Fibroblast of pulmonary artery (primary cell): ENCODE results near the gene ZCCHC2.

Source experiments
- DNase-seq: peaks from one replicate; pipeline ENCODE4 v3.0.0-alpha.2; 2010; ENCODE audit warnings: low read depth
- H3K4me3 ChIP-seq: replicated peaks from 2 replicates; pipeline ENCODE4 v1.5.1; 2011; ENCODE audit warnings: low read depth, mild to moderate bottlenecking, control low read depth, low read length, moderate library complexity
- TF ChIP-seq, protein P1 (sequence below): IDR thresholded peaks from 2 replicates; pipeline ENCODE4 v1.5.1; 2011; ENCODE audit warnings: mild to moderate bottlenecking, control low read depth, low read length, inconsistent platforms; ENCODE audit errors: missing control alignments

ZCCHC2 gene

GRCh38 chr18:62519684-62520083 lies 3.1 kb upstream of the ZCCHC2 start:
- no peak for DNase-seq
- no peak overlapping the region for H3K4me3 ChIP-seq
- TF ChIP-seq, protein P1, sequence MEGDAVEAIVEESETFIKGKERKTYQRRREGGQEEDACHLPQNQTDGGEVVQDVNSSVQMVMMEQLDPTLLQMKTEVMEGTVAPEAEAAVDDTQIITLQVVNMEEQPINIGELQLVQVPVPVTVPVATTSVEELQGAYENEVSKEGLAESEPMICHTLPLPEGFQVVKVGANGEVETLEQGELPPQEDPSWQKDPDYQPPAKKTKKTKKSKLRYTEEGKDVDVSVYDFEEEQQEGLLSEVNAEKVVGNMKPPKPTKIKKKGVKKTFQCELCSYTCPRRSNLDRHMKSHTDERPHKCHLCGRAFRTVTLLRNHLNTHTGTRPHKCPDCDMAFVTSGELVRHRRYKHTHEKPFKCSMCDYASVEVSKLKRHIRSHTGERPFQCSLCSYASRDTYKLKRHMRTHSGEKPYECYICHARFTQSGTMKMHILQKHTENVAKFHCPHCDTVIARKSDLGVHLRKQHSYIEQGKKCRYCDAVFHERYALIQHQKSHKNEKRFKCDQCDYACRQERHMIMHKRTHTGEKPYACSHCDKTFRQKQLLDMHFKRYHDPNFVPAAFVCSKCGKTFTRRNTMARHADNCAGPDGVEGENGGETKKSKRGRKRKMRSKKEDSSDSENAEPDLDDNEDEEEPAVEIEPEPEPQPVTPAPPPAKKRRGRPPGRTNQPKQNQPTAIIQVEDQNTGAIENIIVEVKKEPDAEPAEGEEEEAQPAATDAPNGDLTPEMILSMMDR, result no peak

DNA sequence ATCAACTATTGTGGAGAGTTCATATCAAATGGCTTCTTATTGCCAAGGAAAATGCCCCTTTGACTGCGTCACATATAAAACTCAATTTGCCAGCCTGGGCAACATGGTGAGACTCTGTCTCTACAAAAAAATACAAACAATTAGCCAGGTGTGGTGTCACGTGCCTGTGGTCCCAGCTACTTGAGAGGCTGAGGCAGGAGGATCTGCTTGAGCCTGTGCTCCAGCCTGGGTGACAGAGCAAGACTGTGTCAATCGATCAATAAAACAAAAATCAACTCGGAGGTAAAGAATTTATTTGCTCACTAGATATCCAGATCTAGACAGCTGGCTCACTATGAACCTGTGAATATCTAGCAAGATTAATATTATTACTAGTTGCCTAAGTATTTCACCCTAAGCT lies 1.7 kb upstream of the ZCCHC2 start:
- DNase-seq, result no peak
- TF ChIP-seq, protein P1, result no peak
- no peak overlapping the region for H3K4me3 ChIP-seq

DNA sequence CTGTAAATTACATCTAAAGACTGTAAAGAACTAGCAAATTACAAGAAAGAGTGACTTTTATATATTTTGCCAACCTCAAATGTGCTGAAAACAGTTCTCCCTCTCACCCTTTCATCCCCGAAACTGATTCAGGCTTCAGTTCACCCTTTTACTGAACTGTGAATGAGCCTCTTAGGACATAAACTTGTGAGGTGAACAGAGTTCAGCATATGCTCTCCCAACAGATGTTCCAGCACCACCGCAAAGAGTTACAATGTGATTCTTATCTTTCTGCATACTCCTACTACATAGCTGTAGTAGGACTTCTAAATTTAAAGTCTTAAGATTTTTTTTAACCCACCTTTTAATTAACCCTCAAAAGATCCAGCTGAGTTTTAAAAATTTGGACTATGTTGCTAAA lies 1.2 kb upstream of the ZCCHC2 start:
- H3K4me3 ChIP-seq, result peak overlapping the region; percentile 80
- peak; percentile 11 for DNase-seq
- TF ChIP-seq, protein P1, result no peak

DNA sequence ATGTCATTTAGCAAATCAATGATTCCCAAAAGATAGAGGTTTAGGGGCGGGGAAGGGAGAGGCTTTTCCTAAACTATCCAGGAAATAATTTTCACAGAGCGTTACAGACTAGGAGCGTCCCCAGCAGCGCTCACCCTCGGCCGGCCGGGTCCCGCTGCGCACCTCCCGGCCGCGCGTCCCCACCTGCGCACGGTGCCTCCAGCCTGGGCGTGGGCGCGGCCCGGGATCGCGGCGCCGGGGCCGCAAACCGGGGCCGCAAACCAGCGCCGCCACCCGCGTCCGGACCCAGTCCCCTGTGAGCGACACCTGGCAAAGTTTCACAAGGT lies 684 bp upstream of the ZCCHC2 start:
- TF ChIP-seq, protein P1, result no peak
- DNase-seq, result no peak
- H3K4me3 ChIP-seq, result peak overlapping the region; percentile 80

- TF ChIP-seq, protein P1, result no peak
- H3K4me3 ChIP-seq, result peak overlapping the region; percentile 80
- DNase-seq, result no peak
These were observed 397 bp downstream of the ZCCHC2 start for GRCh38 chr18:62523255-62523588.

DNA sequence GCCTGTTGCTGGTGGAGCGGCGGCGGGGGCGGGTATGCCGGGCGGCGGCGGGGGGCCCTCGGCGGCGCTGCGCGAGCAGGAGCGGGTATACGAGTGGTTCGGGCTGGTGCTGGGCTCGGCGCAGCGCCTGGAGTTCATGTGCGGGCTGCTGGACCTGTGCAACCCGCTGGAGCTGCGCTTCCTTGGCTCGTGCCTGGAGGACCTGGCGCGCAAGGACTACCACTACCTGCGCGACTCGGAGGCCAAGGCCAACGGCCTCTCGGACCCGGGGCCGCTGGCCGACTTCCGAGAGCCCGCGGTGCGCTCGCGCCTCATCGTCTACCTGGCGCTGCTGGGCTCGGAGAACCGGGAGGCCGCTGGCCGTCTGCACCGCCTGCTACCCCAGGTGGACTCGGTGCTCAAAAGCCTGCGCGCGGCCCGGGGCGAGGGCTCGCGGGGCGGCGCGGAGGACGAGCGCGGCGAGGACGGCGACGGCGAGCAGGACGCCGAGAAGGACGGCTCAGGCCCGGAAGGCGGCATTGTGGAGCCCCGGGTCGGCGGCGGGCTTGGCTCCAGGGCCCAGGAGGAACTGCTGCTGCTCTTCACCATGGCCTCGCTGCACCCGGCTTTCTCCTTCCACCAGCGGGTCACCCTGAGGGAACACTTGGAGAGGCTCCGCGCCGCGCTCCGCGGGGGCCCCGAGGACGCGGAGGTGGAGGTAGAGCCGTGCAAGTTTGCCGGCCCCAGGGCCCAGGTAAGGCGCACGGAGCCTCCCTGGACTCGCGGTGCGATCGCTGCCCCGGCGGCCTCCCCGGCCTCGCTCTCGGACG lies 1.0 kb downstream of the ZCCHC2 start:
- TF ChIP-seq, protein P1, result no peak
- peak overlapping the region; percentile 72 for H3K4me3 ChIP-seq
- peak; percentile 58 for DNase-seq
